ENCODE results near the gene PBX1. TPM values are rescaled to one million over a fixed set of nuclear protein-coding genes. Genes with fewer than 3 reads are reported as not detected.

PBX1 gene
- total RNA-seq, 6 donors from 2014 or later, result 17.8 to 59.6 (median 38.3) TPM

DNA sequence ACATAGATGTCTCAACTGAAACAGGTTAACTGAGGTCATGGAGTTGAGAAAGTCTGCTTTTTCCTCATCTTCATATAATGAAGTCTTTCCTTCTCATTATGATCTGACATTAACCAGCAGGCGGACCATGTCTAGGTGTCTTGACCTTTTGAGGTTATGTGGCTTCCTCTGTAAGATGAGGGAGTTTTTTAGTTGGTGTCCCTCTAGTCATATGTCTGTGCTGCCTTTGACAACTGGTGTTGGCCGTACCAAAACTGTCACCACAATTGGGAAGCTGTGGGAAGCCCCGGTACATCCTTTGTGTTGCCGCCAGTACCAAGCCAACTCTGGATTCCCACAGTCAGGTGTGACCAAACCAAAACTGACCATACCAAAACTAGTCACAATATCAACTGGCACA is 105.1 kb downstream of the PBX1 start:
- Histone ChIP-seq H3K27me3 (no peaks in the 10 kb centered on the region), H3K9me3 (no peaks in the 10 kb centered on the region), H3K4me1 (peaks cover 12 to 30% (median 21%) of the 10 kb centered on the region in 4 donors), H3K27ac (no peak overlapping the region), H3K36me3 (no peaks in the 10 kb centered on the region), H3K4me3 (no peak overlapping the region)
- TF ChIP-seq EP300 (IDR thresholded peaks at IDR 0.05) (no peak), POLR2A (IDR thresholded peaks at IDR 0.05) (no peak), POLR2AphosphoS5 (IDR thresholded peaks at IDR 0.05) (no peak), CTCF (IDR thresholded peaks at IDR 0.05) (no peak)
- ATAC-seq (ENCODE audit: low FRiP score in 2 of 2) (no peak), DNase-seq (no peak)
- WGBS, 2 donors, result 71 to 75% methylated on average over 4 of the region's 4 CpGs

GRCh38 chr1:164667001-164667400 is 108.0 kb downstream of the PBX1 start:
- TF ChIP-seq EP300 (IDR thresholded peaks at IDR 0.05), result no peak
- no peak for TF ChIP-seq CTCF (IDR thresholded peaks at IDR 0.05)
- no peak for TF ChIP-seq POLR2AphosphoS5 (IDR thresholded peaks at IDR 0.05)
- TF ChIP-seq POLR2A (IDR thresholded peaks at IDR 0.05), result no peak
- Histone ChIP-seq H3K27ac (no peak overlapping the region), H3K27me3 (no peaks in the 10 kb centered on the region), H3K4me3 (no peak overlapping the region), H3K36me3 (no peaks in the 10 kb centered on the region), H3K4me1 (peaks cover 0 to 9% (median 6%) of the 10 kb centered on the region in 4 donors), H3K9me3 (no peaks in the 10 kb centered on the region)
- ATAC-seq (ENCODE audit: low FRiP score in 2 of 2), result no peak
- WGBS, 2 donors, result 78 to 80% methylated on average over 2 of the region's 2 CpGs
- no peak for DNase-seq

GRCh38 chr1:164667600-164667999 is 108.6 kb downstream of the PBX1 start:
- Histone ChIP-seq H3K27me3 (no peaks in the 10 kb centered on the region), H3K36me3 (no peaks in the 10 kb centered on the region), H3K4me1 (peaks cover 0 to 13% (median 6%) of the 10 kb centered on the region in 4 donors), H3K27ac (no peak overlapping the region), H3K9me3 (no peaks in the 10 kb centered on the region), H3K4me3 (no peak overlapping the region)
- TF ChIP-seq POLR2A (IDR thresholded peaks at IDR 0.05) (no peak), EP300 (IDR thresholded peaks at IDR 0.05) (no peak), POLR2AphosphoS5 (IDR thresholded peaks at IDR 0.05) (no peak), CTCF (IDR thresholded peaks at IDR 0.05) (no peak)
- 68 to 81% methylated on average over 5 of the region's 5 CpGs for WGBS, 2 donors
- DNase-seq, result no peak
- no peak for ATAC-seq (ENCODE audit: low FRiP score in 2 of 2)

DNA sequence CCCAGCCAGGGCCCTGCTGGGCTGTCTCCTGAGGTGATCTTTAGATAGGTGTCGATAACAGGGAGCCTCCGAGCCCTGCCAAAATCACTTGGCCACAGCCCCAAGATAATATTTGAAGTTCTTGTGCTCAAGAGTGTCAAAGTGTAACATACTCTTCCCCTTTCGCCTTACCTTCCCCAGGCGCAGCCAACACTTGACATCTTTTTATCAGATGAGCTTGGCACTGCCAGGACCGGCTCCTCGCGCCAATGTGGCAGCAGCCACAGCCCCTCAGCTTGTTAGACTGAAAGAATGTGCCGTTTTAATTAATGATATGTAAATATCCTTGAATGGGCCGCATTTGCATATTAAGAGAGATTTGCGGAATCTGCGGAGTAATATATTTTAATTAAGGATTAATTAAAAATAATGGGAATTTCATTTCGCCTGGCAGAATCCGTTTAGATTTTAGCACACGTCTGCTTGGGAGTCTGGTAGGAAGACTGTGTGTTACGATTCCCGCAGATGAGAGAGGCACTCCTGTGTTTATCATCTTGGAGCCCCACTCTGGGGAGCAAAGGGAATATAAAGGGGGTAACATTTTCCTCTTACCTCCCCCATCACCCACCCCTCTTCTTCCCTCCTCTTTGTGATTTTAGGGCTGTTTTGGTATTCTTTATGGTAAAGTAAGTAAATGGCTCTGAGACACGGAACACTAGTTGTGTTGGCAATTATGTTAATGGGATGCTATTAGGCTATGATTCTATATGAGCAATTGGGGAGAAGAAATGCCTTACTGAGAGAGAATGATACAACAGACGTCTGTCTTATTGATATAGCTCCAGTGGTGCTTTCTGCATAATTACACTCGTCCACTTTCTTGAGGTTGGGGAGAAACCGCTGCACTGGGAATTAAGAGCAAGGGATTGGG is 109.8 kb downstream of the PBX1 start:
- DNase-seq, result peak in 1 of 2 donors; percentile 32
- H3K27me3 ChIP-seq, result no peaks in the 10 kb centered on the region
- WGBS, 2 donors, result 86 to 92% methylated on average over 20 of the region's 20 CpGs
- H3K36me3 ChIP-seq, result no peaks in the 10 kb centered on the region
- no peaks in the 10 kb centered on the region for H3K9me3 ChIP-seq
- no peak for TF ChIP-seq EP300 (IDR thresholded peaks at IDR 0.05)
- TF ChIP-seq POLR2AphosphoS5 (IDR thresholded peaks at IDR 0.05), result no peak
- TF ChIP-seq CTCF (IDR thresholded peaks at IDR 0.05), result no peak
- TF ChIP-seq POLR2A (IDR thresholded peaks at IDR 0.05), result no peak
- ATAC-seq (ENCODE audit: low FRiP score in 2 of 2), result no peak
- H3K4me3 ChIP-seq, result no peak overlapping the region
- H3K4me1 ChIP-seq, result peaks cover 0 to 13% (median 4%) of the 10 kb centered on the region in 4 donors
- H3K27ac ChIP-seq, result no peak overlapping the region
